Measurements from ENCODE around the gene BID.

The BID gene

GRCh38 chr22:17774206-17774925 is at the start of gene BID:
BID (minus strand) TSS chr22:17774469; CDS start chr22:17750116, 24,353 bp downstream.
- TF ChIP-seq CTCF (IDR thresholded peaks at IDR 0.05) = no peak
- intact Hi-C loops (cut with DNase I; ENCODE audit: low total_unique reads) = no loop called here
- no peaks in the 10 kb centered on the region for H3K36me3 ChIP-seq
- peak within 1 kb of the TSS in 1 of 2 donors; percentile 52 for H3K27ac ChIP-seq
- peaks cover 0 to 21% of the 10 kb centered on the region in 2 donors for H3K27me3 ChIP-seq
- no peak for DNase-seq
- peaks cover 0 to 18% (median 13%) of the 10 kb centered on the region in 4 donors for H3K4me1 ChIP-seq
- peak within 1 kb of the TSS; percentile 57 to 77 for H3K4me3 ChIP-seq
- H3K9me3 ChIP-seq = no peaks in the 10 kb centered on the region

GRCh38 chr22:17823964-17824363 is 49.7 kb upstream of the BID start:
- intact Hi-C loops (cut with DNase I; ENCODE audit: low total_unique reads) = no loop called here
- Histone ChIP-seq H3K27me3 (no peaks in the 10 kb centered on the region), H3K4me1 (no peaks in the 10 kb centered on the region), H3K36me3 (peaks cover 36 to 80% (median 57%) of the 10 kb centered on the region in 3 donors), H3K9me3 (no peaks in the 10 kb centered on the region), H3K27ac (no peak overlapping the region), H3K4me3 (no peak overlapping the region)
- TF ChIP-seq CTCF (IDR thresholded peaks at IDR 0.05) = no peak
- no peak for DNase-seq

GRCh38 chr22:17823226-17823625 is 49.0 kb upstream of the BID start:
- intact Hi-C loops (cut with DNase I; ENCODE audit: low total_unique reads) = no loop called here
- Histone ChIP-seq H3K27me3 (no peaks in the 10 kb centered on the region), H3K36me3 (peaks cover 42 to 81% (median 63%) of the 10 kb centered on the region in 3 donors), H3K9me3 (no peaks in the 10 kb centered on the region), H3K4me1 (no peaks in the 10 kb centered on the region), H3K27ac (no peak overlapping the region), H3K4me3 (no peak overlapping the region)
- DNase-seq = no peak
- TF ChIP-seq CTCF (IDR thresholded peaks at IDR 0.05) = no peak

GRCh38 chr22:17822087-17822486 is 47.8 kb upstream of the BID start:
- DNase-seq = no peak
- Histone ChIP-seq H3K27ac (no peak overlapping the region), H3K4me3 (no peak overlapping the region), H3K9me3 (no peaks in the 10 kb centered on the region), H3K4me1 (no peaks in the 10 kb centered on the region), H3K27me3 (no peaks in the 10 kb centered on the region), H3K36me3 (peaks cover 53 to 81% (median 66%) of the 10 kb centered on the region in 3 donors)
- intact Hi-C loops (cut with DNase I; ENCODE audit: low total_unique reads) = no loop called here
- no peak for TF ChIP-seq CTCF (IDR thresholded peaks at IDR 0.05)

- no peak overlapping the region for H3K27ac ChIP-seq
- H3K36me3 ChIP-seq = peaks cover 55 to 81% (median 73%) of the 10 kb centered on the region in 3 donors
- intact Hi-C loops (cut with DNase I; ENCODE audit: low total_unique reads) = no loop called here
- no peak overlapping the region for H3K4me3 ChIP-seq
- no peak for DNase-seq
- H3K9me3 ChIP-seq = no peaks in the 10 kb centered on the region
- no peaks in the 10 kb centered on the region for H3K4me1 ChIP-seq
- H3K27me3 ChIP-seq = no peaks in the 10 kb centered on the region
- TF ChIP-seq CTCF (IDR thresholded peaks at IDR 0.05) = no peak
Measured at GRCh38 chr22:17820879-17821439, 46.7 kb upstream of the BID start.
